Measurements from ENCODE around the gene SHISA4. TPM values are rescaled to one million over a fixed set of nuclear protein-coding genes. Genes with fewer than 3 reads are reported as not detected.

The SHISA4 gene
- total and polyA plus RNA-seq, 2 donors (not counting 3 experiments of a cell fraction or from before 2014, with no cell fraction given) = 25.6 to 78.2 TPM

DNA sequence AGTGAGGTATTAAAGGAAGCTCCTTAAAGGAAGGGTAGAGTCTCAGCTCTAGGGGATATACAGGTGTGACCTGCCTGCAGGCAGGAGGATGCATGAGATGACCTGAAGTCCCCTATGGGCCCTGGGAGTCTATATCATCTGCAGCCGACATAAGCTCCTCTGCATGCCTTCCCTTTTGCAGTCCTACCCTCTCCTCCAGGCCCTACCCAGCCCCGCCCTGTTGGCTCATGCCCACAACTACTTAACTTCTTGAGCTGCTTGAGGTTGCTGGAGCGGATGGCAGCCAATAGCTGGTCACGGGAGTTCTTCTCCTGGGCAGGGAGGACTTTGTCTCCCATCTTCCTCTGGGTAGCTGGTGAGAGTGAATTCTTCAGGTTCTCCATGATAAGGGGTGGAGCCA is 10.3 kb downstream of the SHISA4 start:
- TF ChIP-seq FOS (IDR thresholded peaks at IDR 0.05; ENCODE audit: borderline replicate concordance, insufficient read depth, low read length) (no peak), JUN (IDR thresholded peaks at IDR 0.05; ENCODE audit: borderline replicate concordance, insufficient read depth, insufficient read length, low read depth) (no peak), POLR2A (IDR thresholded peaks at IDR 0.05; ENCODE audit: low read depth, low read length) (no peak), MYC (IDR thresholded peaks at IDR 0.05; ENCODE audit: low read depth, low read length) (no peak), GATA2 (IDR thresholded peaks at IDR 0.05; ENCODE audit: insufficient read depth, insufficient read length, low read depth, low read length) (no peak)
- TF ChIP-seq, protein P1, sequence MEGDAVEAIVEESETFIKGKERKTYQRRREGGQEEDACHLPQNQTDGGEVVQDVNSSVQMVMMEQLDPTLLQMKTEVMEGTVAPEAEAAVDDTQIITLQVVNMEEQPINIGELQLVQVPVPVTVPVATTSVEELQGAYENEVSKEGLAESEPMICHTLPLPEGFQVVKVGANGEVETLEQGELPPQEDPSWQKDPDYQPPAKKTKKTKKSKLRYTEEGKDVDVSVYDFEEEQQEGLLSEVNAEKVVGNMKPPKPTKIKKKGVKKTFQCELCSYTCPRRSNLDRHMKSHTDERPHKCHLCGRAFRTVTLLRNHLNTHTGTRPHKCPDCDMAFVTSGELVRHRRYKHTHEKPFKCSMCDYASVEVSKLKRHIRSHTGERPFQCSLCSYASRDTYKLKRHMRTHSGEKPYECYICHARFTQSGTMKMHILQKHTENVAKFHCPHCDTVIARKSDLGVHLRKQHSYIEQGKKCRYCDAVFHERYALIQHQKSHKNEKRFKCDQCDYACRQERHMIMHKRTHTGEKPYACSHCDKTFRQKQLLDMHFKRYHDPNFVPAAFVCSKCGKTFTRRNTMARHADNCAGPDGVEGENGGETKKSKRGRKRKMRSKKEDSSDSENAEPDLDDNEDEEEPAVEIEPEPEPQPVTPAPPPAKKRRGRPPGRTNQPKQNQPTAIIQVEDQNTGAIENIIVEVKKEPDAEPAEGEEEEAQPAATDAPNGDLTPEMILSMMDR (IDR thresholded peaks at IDR 0.05; ENCODE audit: extremely low read depth in 1 of 2, insufficient read depth in 1 of 2, low read depth in 1 of 2, low read length in 2 of 2) = no peak
- intact Hi-C loops (cut with micrococcal nuclease) (no loop called here), dilution Hi-C loops (cut with MboI; ENCODE audit: extremely low pct_ligation_motif_present, low sequenced_read_pairs) (no loop called here)
- ChIA-PET CTCF (interaction anchor here (0.8 to 10.8 kb wide), 4 partner anchors 13 to 69 kb away, joined by 3 to 577 read pairs (median 4); partner anchors contain the start of gene LMOD1), POLR2A (interaction anchor here (0.7 to 0.9 kb wide), 2 partner anchors 54 to 56 kb away, joined by 3 read pairs; partner anchors contain the start of gene TIMM17A)
- H3K4me2 ChIP-seq (ENCODE audit: insufficient read depth, low read length) = no peak overlapping the region
- no peaks in the 10 kb centered on the region for H3K9me1 ChIP-seq (replicated peaks; ENCODE audit: control insufficient read depth, extremely low read depth, insufficient read depth, low read length)
- no peaks in the 10 kb centered on the region for H4K20me1 ChIP-seq (replicated peaks; ENCODE audit: control insufficient read depth, extremely low read depth, insufficient read depth, low read length)
- no peaks in the 10 kb centered on the region for H3K79me2 ChIP-seq (ENCODE audit: control insufficient read depth, insufficient read depth, low read length)
- H3K36me3 ChIP-seq (ENCODE audit: control insufficient read depth in 2 of 2, extremely low read depth in 1 of 2, insufficient read depth in 2 of 2, low read length in 2 of 2) = no peaks in the 10 kb centered on the region
- H3K27ac ChIP-seq (ENCODE audit: insufficient read depth, low read depth, low read length) = no peak overlapping the region
- no peak overlapping the region for H3K4me3 ChIP-seq (replicated peaks in 1 of 3; ENCODE audit: insufficient read depth in 1 of 3, low read depth in 1 of 3, low read length in 3 of 3)
- no peak overlapping the region for H3K9ac ChIP-seq (replicated peaks; ENCODE audit: extremely low read depth, insufficient read depth, low read length)
- no peak overlapping the region for H2AFZ ChIP-seq (ENCODE audit: low read depth, low read length)
- no peaks in the 10 kb centered on the region for H3K9me3 ChIP-seq (replicated peaks; ENCODE audit: control insufficient read depth, insufficient read depth, low read length)
- no peak for FAIRE-seq
- BruUV-seq (replicated peaks) = no TSS peak
- H3K27me3 ChIP-seq (ENCODE audit: control insufficient read depth in 2 of 2, insufficient read depth in 2 of 2, low read length in 2 of 2) = no peaks in the 10 kb centered on the region
- H3K4me1 ChIP-seq (ENCODE audit: control insufficient read depth, extremely low read depth, insufficient read depth, low read length) = peaks cover 4% of the 10 kb centered on the region
- no peak for DNase-seq (ENCODE audit: low read depth, low spot score)
